Neural cell (in vitro differentiated cells): Measurements from ENCODE around the gene SLAMF6. TPM values are rescaled to one million over a fixed set of nuclear protein-coding genes. Genes with fewer than 3 reads are reported as not detected.

ENCODE experiments used
- H2AFZ ChIP-seq: fragments of 200-600, 300-800 bp; sonication (generic), shearing (Covaris generic); 2 replicates; pipeline ENCODE4 v1.6.0; 2014; ENCODE audit warnings: low read depth, mild to moderate bottlenecking, antibody characterized with exemption, low read length, moderate library complexity
- H3F3A ChIP-seq: fragments of 200-600 bp; shearing (Covaris generic); 2 replicates; pipeline ENCODE4 v1.6.1; 2016; ENCODE audit warnings: mild to moderate bottlenecking, moderate library complexity, mixed read lengths, antibody characterized with exemption, low read length; ENCODE audit not compliant: insufficient read depth, poor library complexity, severe bottlenecking
- H3K27ac ChIP-seq: fragments of 200-600, 300-800 bp; sonication (generic), shearing (Covaris generic); 2 replicates; pipeline ENCODE4 v1.5.1; 2014; ENCODE audit warnings: mild to moderate bottlenecking, low read length, moderate library complexity
- H3K27me3 ChIP-seq: fragments of 300-800, 200-600 bp; sonication (generic), shearing (Covaris generic); 2 replicates; pipeline ENCODE4 v1.6.0; 2014; ENCODE audit warnings: mild to moderate bottlenecking, low read depth, low read length, moderate library complexity; ENCODE audit not compliant: insufficient read depth
- H3K36me3 ChIP-seq: fragments of 300-800, 200-600 bp; sonication (generic), shearing (Covaris generic); 2 replicates; pipeline ENCODE4 v1.5.1; 2014; ENCODE audit warnings: mild to moderate bottlenecking, antibody characterized with exemption, low read length, moderate library complexity; ENCODE audit not compliant: insufficient read depth
- H3K4me2 ChIP-seq: fragments of 300-800, 200-600 bp; sonication (generic), shearing (Covaris generic); 2 replicates; pipeline ENCODE4 v1.6.0; 2014; ENCODE audit warnings: mild to moderate bottlenecking, low read length
- H3K4me3 ChIP-seq: fragments of 300-800, 200-600 bp; sonication (generic), shearing (Covaris generic); 2 replicates; pipeline ENCODE4 v1.5.1; 2014; ENCODE audit warnings: mild to moderate bottlenecking, low read length, moderate library complexity
- H3K79me2 ChIP-seq: fragments of 200-600 bp; shearing (Covaris generic); replicated peaks from 2 replicates; pipeline ENCODE4 v1.6.0; 2014; ENCODE audit warnings: mild to moderate bottlenecking, low read length, moderate library complexity; ENCODE audit not compliant: insufficient read depth
- H3K9ac ChIP-seq: fragments of 300-800, 200-600 bp; sonication (generic), shearing (Covaris generic); 2 replicates; pipeline ENCODE4 v1.6.1; 2016; ENCODE audit warnings: mild to moderate bottlenecking, low read length, mixed read lengths
- H3K9me2 ChIP-seq: fragments of 200-600 bp; shearing (Covaris generic); 2 replicates; pipeline ENCODE4 v1.6.1; 2016; ENCODE audit warnings: mild to moderate bottlenecking, low read length, mixed read lengths; ENCODE audit not compliant: insufficient read depth
- H3K9me3 ChIP-seq: fragments of 200-600, 300-800 bp; sonication (generic), shearing (Covaris generic); 2 replicates; pipeline ENCODE4 v1.6.1; 2016; ENCODE audit warnings: mild to moderate bottlenecking, mixed run types, low read length, moderate library complexity, mixed read lengths
- H4K20me1 ChIP-seq: fragments of 200-600 bp; shearing (Covaris generic); 2 replicates; pipeline ENCODE4 v1.6.1; 2016; ENCODE audit warnings: mild to moderate bottlenecking, mixed run types; ENCODE audit not compliant: insufficient read depth
- EP300 ChIP-seq: fragments of 450-650 bp; conservative IDR thresholded peaks from 2 replicates; pipeline ENCODE4 v1.6.1; 2014; ENCODE audit warnings: antibody characterized with exemption, mild to moderate bottlenecking, moderate library complexity; ENCODE audit not compliant: poor library complexity, severe bottlenecking
- EZH2 ChIP-seq: fragments of 200-600, 300-800 bp; shearing (Covaris generic), sonication (generic); IDR thresholded peaks from 2 replicates; pipeline ENCODE4 v1.6.1; 2014; ENCODE audit warnings: antibody characterized with exemption, low read length, borderline replicate concordance, mild to moderate bottlenecking; ENCODE audit not compliant: insufficient read depth, poor library complexity, severe bottlenecking
- MXI1 ChIP-seq: fragments of 450-650 bp; conservative IDR thresholded peaks from 2 replicates; pipeline ENCODE4 v1.6.1; 2014; ENCODE audit warnings: antibody characterized with exemption, mild to moderate bottlenecking; ENCODE audit not compliant: poor library complexity, severe bottlenecking
- POLR2AphosphoS5 ChIP-seq: IDR thresholded peaks from 2 replicates; pipeline ENCODE4 v1.6.1; 2012
- RAD21 ChIP-seq: fragments of 450-650 bp; conservative IDR thresholded peaks from 2 replicates; pipeline ENCODE4 v1.6.1; 2014; ENCODE audit warnings: antibody characterized with exemption, mild to moderate bottlenecking, moderate library complexity
- REST ChIP-seq: IDR thresholded peaks from 2 replicates; pipeline ENCODE4 v1.6.1; 2012; ENCODE audit warnings: borderline replicate concordance
- SMC3 ChIP-seq: fragments of 450-650 bp; conservative IDR thresholded peaks from 2 replicates; pipeline ENCODE4 v1.6.1; 2014; ENCODE audit warnings: antibody characterized with exemption, mild to moderate bottlenecking, moderate library complexity; ENCODE audit not compliant: poor library complexity
- TAF1 ChIP-seq: IDR thresholded peaks from 2 replicates; pipeline ENCODE4 v1.6.1; 2012; ENCODE audit warnings: low read depth
- polyA plus RNA-seq: library from polyadenylated mRNA; depleted of rRNA; stranded (reverse); fragments of >200 nt; gene quantifications from 2 replicates; pipeline ENCODE4 v1.2.3, GENCODE V29; 2014
- TF ChIP-seq, protein P1 (sequence below): fragments of 450-650 bp; IDR thresholded peaks from 2 replicates; pipeline ENCODE4 v1.5.1; 2014; ENCODE audit warnings: antibody characterized with exemption, mild to moderate bottlenecking, moderate library complexity; ENCODE audit not compliant: poor library complexity, severe bottlenecking

SLAMF6 gene
- polyA plus RNA-seq, 1 donor from 2014 or later, result not detected

- H3K9me2 ChIP-seq, result no peaks in the 10 kb centered on the region
- no peak overlapping the region for H3K27ac ChIP-seq
- H3K79me2 ChIP-seq, result no peaks in the 10 kb centered on the region
- no peak overlapping the region for H3K4me3 ChIP-seq
- no peaks in the 10 kb centered on the region for H3K27me3 ChIP-seq
- no peak overlapping the region for H3K9ac ChIP-seq
- H3K4me2 ChIP-seq, result no peak overlapping the region
- no peaks in the 10 kb centered on the region for H3K36me3 ChIP-seq
- no peaks in the 10 kb centered on the region for H3F3A ChIP-seq
- no peaks in the 10 kb centered on the region for H3K9me3 ChIP-seq
- TF ChIP-seq TAF1 (no peak), RAD21 (no peak), REST (no peak), EZH2 (no peak), MXI1 (no peak), SMC3 (no peak), EP300 (no peak), POLR2AphosphoS5 (no peak)
- TF ChIP-seq, protein P1, sequence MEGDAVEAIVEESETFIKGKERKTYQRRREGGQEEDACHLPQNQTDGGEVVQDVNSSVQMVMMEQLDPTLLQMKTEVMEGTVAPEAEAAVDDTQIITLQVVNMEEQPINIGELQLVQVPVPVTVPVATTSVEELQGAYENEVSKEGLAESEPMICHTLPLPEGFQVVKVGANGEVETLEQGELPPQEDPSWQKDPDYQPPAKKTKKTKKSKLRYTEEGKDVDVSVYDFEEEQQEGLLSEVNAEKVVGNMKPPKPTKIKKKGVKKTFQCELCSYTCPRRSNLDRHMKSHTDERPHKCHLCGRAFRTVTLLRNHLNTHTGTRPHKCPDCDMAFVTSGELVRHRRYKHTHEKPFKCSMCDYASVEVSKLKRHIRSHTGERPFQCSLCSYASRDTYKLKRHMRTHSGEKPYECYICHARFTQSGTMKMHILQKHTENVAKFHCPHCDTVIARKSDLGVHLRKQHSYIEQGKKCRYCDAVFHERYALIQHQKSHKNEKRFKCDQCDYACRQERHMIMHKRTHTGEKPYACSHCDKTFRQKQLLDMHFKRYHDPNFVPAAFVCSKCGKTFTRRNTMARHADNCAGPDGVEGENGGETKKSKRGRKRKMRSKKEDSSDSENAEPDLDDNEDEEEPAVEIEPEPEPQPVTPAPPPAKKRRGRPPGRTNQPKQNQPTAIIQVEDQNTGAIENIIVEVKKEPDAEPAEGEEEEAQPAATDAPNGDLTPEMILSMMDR, result no peak
- no peak overlapping the region for H2AFZ ChIP-seq
- H4K20me1 ChIP-seq, result no peaks in the 10 kb centered on the region
Observed at GRCh38 chr1:160520999-160521398, 2.1 kb downstream of the SLAMF6 start.

- no peak for TF ChIP-seq RAD21
- no peak overlapping the region for H2AFZ ChIP-seq
- H3K9me3 ChIP-seq, result no peaks in the 10 kb centered on the region
- H3K36me3 ChIP-seq, result no peaks in the 10 kb centered on the region
- no peaks in the 10 kb centered on the region for H3F3A ChIP-seq
- no peak overlapping the region for H3K27ac ChIP-seq
- H3K9ac ChIP-seq, result no peak overlapping the region
- H3K79me2 ChIP-seq, result no peaks in the 10 kb centered on the region
- no peak overlapping the region for H3K4me2 ChIP-seq
- H3K27me3 ChIP-seq, result no peaks in the 10 kb centered on the region
- H3K4me3 ChIP-seq, result no peak overlapping the region
- no peaks in the 10 kb centered on the region for H3K9me2 ChIP-seq
- no peaks in the 10 kb centered on the region for H4K20me1 ChIP-seq
Observed at GRCh38 chr1:160520582-160520981, 2.5 kb downstream of the SLAMF6 start.
